Parathyroid adenoma (tissue), 2 donors: Measurements from ENCODE around the gene LMX1A.

Source experiments
- H2AFZ ChIP-seq: fragments of 300-600 bp; sonication (generic); one replicate; pipeline ENCODE4 v1.7.0; 2017; ENCODE audit warnings: antibody characterized with exemption, mild to moderate bottlenecking
- H3K27ac ChIP-seq: fragments of 300-600 bp; sonication (generic); one replicate; pipeline ENCODE4 v1.7.0; 2017
- H3K27me3 ChIP-seq: fragments of 300-600 bp; sonication (generic); one replicate; pipeline ENCODE4 v1.7.0; 2017; ENCODE audit warnings: low read length; ENCODE audit not compliant: control insufficient read depth, insufficient read depth
- H3K36me3 ChIP-seq: fragments of 300-600 bp; sonication (generic); one replicate; pipeline ENCODE4 v1.7.0; 2017; ENCODE audit warnings: low read length; ENCODE audit not compliant: control insufficient read depth, insufficient read depth
- H3K4me1 ChIP-seq: fragments of 300-600 bp; sonication (generic); one replicate; pipeline ENCODE4 v1.7.0; 2017; ENCODE audit warnings: control low read depth
- H3K4me2 ChIP-seq: fragments of 300-600 bp; sonication (generic); one replicate; pipeline ENCODE4 v1.7.0; 2017; ENCODE audit warnings: low read length
- H3K4me3 ChIP-seq: fragments of 300-600 bp; sonication (generic); one replicate; pipeline ENCODE4 v1.7.0; 2017; ENCODE audit warnings: low read depth, low read length
- H3K79me2 ChIP-seq: fragments of 300-600 bp; sonication (generic); one replicate; pipeline ENCODE4 v1.7.0; 2017; ENCODE audit warnings: control low read depth
- H3K9ac ChIP-seq: fragments of 300-600 bp; sonication (generic); one replicate; pipeline ENCODE4 v1.7.0; 2017; ENCODE audit warnings: mild to moderate bottlenecking
- H3K9me3 ChIP-seq: fragments of 300-600 bp; sonication (generic); one replicate; pipeline ENCODE4 v1.7.0; 2017; ENCODE audit warnings: low read length; ENCODE audit not compliant: control insufficient read depth
- TF ChIP-seq, protein P1 (sequence below): fragments of 300-600 bp; sonication (generic); IDR thresholded peaks from one replicate; pipeline ENCODE4 v1.7.0; 2017; ENCODE audit warnings: antibody characterized with exemption, mild to moderate bottlenecking
- donor health status: primary hyperparathyroidism.

LMX1A gene

DNA sequence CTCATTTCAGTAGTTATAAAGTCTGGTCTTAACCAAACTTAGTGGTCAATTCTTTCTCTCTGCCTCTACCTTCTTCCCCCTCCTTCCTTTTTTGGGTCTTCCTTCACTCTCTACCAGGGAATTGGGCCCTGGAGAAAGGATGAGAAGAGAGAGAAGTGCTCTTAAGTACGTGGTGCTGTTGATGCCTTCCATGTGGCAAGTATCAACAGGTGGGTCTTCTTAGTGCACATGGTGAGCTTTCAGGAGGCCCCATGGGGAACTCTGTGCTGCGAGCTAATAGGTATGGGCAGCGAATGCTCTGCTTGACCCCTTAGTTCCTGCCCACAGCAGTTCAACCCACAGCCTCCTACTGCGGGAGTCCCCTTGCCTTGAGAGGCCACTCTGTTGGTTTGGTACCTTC lies 39.4 kb upstream of the LMX1A start:
- TF ChIP-seq, protein P1, sequence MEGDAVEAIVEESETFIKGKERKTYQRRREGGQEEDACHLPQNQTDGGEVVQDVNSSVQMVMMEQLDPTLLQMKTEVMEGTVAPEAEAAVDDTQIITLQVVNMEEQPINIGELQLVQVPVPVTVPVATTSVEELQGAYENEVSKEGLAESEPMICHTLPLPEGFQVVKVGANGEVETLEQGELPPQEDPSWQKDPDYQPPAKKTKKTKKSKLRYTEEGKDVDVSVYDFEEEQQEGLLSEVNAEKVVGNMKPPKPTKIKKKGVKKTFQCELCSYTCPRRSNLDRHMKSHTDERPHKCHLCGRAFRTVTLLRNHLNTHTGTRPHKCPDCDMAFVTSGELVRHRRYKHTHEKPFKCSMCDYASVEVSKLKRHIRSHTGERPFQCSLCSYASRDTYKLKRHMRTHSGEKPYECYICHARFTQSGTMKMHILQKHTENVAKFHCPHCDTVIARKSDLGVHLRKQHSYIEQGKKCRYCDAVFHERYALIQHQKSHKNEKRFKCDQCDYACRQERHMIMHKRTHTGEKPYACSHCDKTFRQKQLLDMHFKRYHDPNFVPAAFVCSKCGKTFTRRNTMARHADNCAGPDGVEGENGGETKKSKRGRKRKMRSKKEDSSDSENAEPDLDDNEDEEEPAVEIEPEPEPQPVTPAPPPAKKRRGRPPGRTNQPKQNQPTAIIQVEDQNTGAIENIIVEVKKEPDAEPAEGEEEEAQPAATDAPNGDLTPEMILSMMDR, result no peak
- Histone ChIP-seq H3K9ac (no peak overlapping the region), H2AFZ (no peak overlapping the region), H3K27me3 (no peaks in the 10 kb centered on the region), H3K9me3 (no peaks in the 10 kb centered on the region), H3K36me3 (no peaks in the 10 kb centered on the region), H3K27ac (no peak overlapping the region), H3K4me3 (no peak overlapping the region), H3K4me1 (no peaks in the 10 kb centered on the region), H3K4me2 (no peak overlapping the region), H3K79me2 (no peaks in the 10 kb centered on the region)

DNA sequence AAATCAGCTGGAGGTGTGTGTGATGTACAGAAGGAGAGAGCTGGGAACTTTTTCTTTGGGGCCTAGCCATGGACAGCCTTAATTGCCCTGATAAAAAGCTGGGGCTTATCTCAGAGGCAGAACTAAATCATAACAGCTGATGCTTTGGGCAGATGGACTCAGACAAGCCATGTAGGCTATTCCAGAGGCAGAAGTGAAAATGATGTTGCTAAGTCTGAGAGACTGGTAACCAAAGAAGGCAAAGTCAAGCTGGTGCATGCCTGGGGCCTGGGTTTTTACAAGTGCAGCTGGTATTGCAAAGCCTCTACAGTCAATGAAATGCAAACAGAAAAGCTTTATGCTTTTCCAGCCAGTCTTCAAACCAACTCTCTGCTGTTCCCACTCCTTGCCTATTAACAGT lies 39.0 kb upstream of the LMX1A start:
- Histone ChIP-seq H3K4me1 (no peaks in the 10 kb centered on the region), H3K4me2 (no peak overlapping the region), H2AFZ (no peak overlapping the region), H3K79me2 (no peaks in the 10 kb centered on the region), H3K27ac (no peak overlapping the region), H3K36me3 (no peaks in the 10 kb centered on the region), H3K9me3 (no peaks in the 10 kb centered on the region), H3K27me3 (no peaks in the 10 kb centered on the region), H3K4me3 (no peak overlapping the region), H3K9ac (no peak overlapping the region)
- TF ChIP-seq, protein P1, result no peak

DNA sequence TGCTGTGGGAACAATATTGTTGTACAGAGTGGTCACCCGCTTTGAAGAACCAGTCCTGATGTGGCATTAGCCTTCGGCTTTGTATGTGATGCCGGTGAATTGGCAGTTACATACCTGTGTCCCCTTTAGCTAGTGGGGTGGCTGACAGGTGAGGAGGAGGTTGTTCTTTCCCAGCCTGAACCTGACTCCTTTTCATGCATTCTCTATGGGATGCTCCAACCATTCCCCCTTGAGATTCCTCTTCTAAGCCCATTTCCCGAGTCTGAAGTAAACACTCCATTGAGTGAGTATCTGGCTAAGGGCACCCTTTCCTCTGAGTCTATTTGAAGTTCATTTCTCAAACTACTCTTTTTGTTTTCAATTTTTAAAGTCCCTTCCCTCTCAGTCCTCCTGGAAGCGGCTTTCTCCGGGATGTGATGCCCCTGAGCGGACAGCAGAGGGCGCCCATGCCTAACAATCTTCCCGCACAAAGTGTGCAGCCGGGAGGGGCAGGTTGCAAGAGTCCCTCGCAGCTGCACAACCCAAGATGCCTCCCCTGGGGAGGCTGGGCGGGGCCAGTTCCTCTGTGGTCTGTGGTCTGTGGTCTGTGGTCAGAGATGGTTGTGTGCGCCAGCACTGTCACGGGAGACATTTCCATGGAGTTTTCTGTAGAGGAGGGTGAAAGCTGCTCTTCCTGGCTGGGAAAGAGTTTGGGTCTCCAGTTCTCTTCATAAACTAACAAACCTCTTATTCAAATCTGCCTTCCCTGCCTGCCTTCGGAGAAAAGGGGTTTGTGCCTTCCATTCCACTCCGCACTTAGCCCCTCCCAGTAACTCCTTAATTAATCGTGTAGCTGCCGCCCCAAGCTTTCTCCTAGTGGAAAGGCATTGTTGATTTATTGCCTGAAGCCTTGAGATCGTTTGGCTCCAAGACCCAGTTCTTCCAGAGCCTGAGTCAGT lies 36.4 kb upstream of the LMX1A start:
- Histone ChIP-seq H3K9ac (no peak overlapping the region), H3K9me3 (no peaks in the 10 kb centered on the region), H3K27ac (no peak overlapping the region), H3K4me1 (no peaks in the 10 kb centered on the region), H2AFZ (peak overlapping the region; percentile 14), H3K36me3 (no peaks in the 10 kb centered on the region), H3K4me2 (no peak overlapping the region), H3K79me2 (no peaks in the 10 kb centered on the region), H3K27me3 (no peaks in the 10 kb centered on the region), H3K4me3 (no peak overlapping the region)
- TF ChIP-seq, protein P1, result peak; percentile 77

DNA sequence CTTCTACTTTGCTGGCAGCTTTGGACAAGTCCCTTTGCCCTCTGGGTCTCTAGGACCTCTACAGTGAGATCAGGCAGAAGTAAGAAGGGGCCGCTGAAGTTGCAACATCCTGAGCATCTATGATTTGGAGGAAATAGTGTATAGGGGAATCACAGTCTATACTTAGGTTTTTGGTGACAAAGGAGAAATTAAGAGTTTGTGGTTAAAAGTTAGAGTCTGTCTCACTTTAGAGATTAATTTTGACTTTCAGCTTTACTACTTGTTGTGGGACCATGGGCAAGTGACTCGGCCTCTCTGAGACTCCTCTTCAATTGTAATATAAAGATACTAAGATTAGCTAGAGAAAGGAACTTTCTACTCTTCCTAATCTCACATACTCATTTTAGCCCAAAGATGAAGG lies 33.1 kb upstream of the LMX1A start:
- Histone ChIP-seq H3K9ac (no peak overlapping the region), H3K9me3 (no peaks in the 10 kb centered on the region), H3K4me3 (no peak overlapping the region), H3K27me3 (no peaks in the 10 kb centered on the region), H3K4me1 (no peaks in the 10 kb centered on the region), H2AFZ (no peak overlapping the region), H3K27ac (no peak overlapping the region), H3K79me2 (no peaks in the 10 kb centered on the region), H3K4me2 (no peak overlapping the region), H3K36me3 (no peaks in the 10 kb centered on the region)
- TF ChIP-seq, protein P1, result no peak

DNA sequence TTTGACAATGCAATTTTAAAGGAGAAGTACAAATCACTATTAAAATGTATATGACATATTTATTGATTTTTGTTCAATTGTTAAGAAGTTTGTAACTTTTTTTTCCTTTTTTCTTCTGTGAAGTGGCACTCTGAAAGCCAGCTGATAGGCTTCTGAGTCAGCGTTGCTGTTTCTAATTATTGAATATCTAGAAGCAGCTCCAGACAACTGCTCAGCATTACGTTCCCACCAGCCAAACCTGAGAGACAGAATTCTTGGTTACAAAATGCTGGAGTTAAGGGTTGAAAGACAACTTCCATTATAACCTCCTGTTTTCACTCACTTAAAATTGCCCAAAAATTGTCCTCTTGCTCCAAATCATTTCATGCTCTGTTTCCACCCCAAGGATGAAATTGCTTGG lies 31.4 kb upstream of the LMX1A start:
- Histone ChIP-seq H3K79me2 (no peaks in the 10 kb centered on the region), H3K4me1 (no peaks in the 10 kb centered on the region), H3K27ac (no peak overlapping the region), H3K9ac (no peak overlapping the region), H3K4me3 (no peak overlapping the region), H2AFZ (no peak overlapping the region), H3K9me3 (no peaks in the 10 kb centered on the region), H3K36me3 (no peaks in the 10 kb centered on the region), H3K27me3 (no peaks in the 10 kb centered on the region), H3K4me2 (no peak overlapping the region)
- TF ChIP-seq, protein P1, result no peak
